DOHH2 (cell line): ENCODE results near the gene MTOR.

Source experiments
- H3F3A ChIP-seq: fragments of 200-600 bp; sonication (generic), shearing (Covaris generic); 2 replicates; pipeline ENCODE4 v1.6.0; 2016; ENCODE audit warnings: antibody characterized with exemption, mild to moderate bottlenecking; ENCODE audit not compliant: control insufficient read depth, insufficient read depth
- H3K27ac ChIP-seq: fragments of 200-600 bp; sonication (generic); 2 replicates; pipeline ENCODE4 v1.5.1; 2014; ENCODE audit warnings: low read depth, mild to moderate bottlenecking, low read length, moderate library complexity
- H3K27me3 ChIP-seq: fragments of 200-600 bp; sonication (generic); 2 replicates; pipeline ENCODE4 v1.6.1; 2014; ENCODE audit warnings: mild to moderate bottlenecking, low read length, mixed read lengths; ENCODE audit not compliant: control insufficient read depth
- H3K36me3 ChIP-seq: fragments of 200-600 bp; sonication (generic); 2 replicates; pipeline ENCODE4 v1.6.1; 2014; ENCODE audit warnings: mild to moderate bottlenecking, low read length, moderate library complexity, mixed read lengths; ENCODE audit not compliant: control insufficient read depth
- H3K4me1 ChIP-seq: fragments of 200-600 bp; sonication (generic); 2 replicates; pipeline ENCODE4 v1.6.1; 2014; ENCODE audit warnings: mild to moderate bottlenecking, low read length, mixed read lengths; ENCODE audit not compliant: control insufficient read depth
- H3K4me2 ChIP-seq: fragments of 200-600 bp; sonication (generic); 2 replicates; pipeline ENCODE4 v1.6.0; 2014; ENCODE audit warnings: mild to moderate bottlenecking, low read length, moderate library complexity
- H3K4me3 ChIP-seq: fragments of 200-600 bp; sonication (generic); 2 replicates; pipeline ENCODE4 v1.5.1; 2014; ENCODE audit warnings: mild to moderate bottlenecking, low read length, mixed read lengths
- H3K79me2 ChIP-seq: fragments of 200-600 bp; sonication (generic); 2 replicates; pipeline ENCODE4 v1.6.1; 2014; ENCODE audit warnings: mild to moderate bottlenecking, low read length, mixed read lengths; ENCODE audit not compliant: control insufficient read depth
- H3K9me2 ChIP-seq: fragments of 200-600 bp; sonication (generic); replicated peaks from 2 replicates; pipeline ENCODE4 v1.6.1; 2014; ENCODE audit warnings: mild to moderate bottlenecking, low read length, mixed read lengths; ENCODE audit not compliant: control insufficient read depth
- H3K9me3 ChIP-seq: fragments of 200-600 bp; sonication (generic); 2 replicates; pipeline ENCODE4 v1.6.1; 2014; ENCODE audit warnings: antibody characterized with exemption, low read length, mixed read lengths; ENCODE audit not compliant: control insufficient read depth, insufficient read depth
- H4K20me1 ChIP-seq: fragments of 200-600 bp; sonication (generic); 2 replicates; pipeline ENCODE4 v1.6.0; 2014; ENCODE audit warnings: low read depth, mild to moderate bottlenecking, antibody characterized with exemption, low read length, moderate library complexity; ENCODE audit not compliant: control insufficient read depth, insufficient read depth
- EZH2phosphoT487 ChIP-seq: fragments of 200-600 bp; sonication (generic); IDR thresholded peaks from 2 replicates; pipeline ENCODE4 v1.6.1; 2017; ENCODE audit warnings: borderline replicate concordance, mild to moderate bottlenecking, antibody characterized with exemption, low read length, moderate library complexity, mixed read lengths
- TF ChIP-seq, protein P1 (sequence below): fragments of 200-600 bp; sonication (generic); IDR thresholded peaks from one replicate; pipeline ENCODE4 v1.5.1; 2014; ENCODE audit warnings: antibody characterized with exemption, mild to moderate bottlenecking, low read depth, low read length; ENCODE audit not compliant: poor library complexity, severe bottlenecking

MTOR gene

DNA sequence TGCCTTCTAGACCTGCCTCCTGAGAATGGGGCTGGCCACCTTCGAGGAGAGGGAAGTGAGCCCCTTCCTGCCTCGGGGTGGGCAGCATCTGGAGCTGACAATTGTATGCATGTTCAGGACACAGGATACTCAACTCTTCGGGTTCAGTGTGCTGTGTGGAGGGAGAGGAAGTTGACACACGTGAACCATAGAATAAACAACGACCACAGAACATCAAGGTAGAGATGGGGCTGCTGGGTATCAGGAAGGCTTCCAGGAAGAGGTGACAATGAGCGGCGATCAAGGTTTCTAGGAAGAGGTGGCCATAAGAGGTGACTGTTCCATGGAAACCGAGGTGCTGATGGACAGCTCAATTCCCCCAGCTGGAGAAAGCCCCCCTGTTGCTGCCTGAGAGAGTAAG lies 32.6 kb upstream of the MTOR start:
- Histone ChIP-seq H3K4me2 (no peak overlapping the region), H3K27me3 (no peaks in the 10 kb centered on the region), H3K9me3 (no peaks in the 10 kb centered on the region), H3K4me3 (no peak overlapping the region), H3K4me1 (no peaks in the 10 kb centered on the region), H3K36me3 (peaks cover 15% of the 10 kb centered on the region), H3K27ac (no peak overlapping the region), H3F3A (no peaks in the 10 kb centered on the region), H3K79me2 (no peaks in the 10 kb centered on the region), H4K20me1 (0 out of 2 replicates have a peak, but pooled peaks cover 3% of the 10 kb centered on the region), H3K9me2 (no peaks in the 10 kb centered on the region)
- TF ChIP-seq, protein P1, sequence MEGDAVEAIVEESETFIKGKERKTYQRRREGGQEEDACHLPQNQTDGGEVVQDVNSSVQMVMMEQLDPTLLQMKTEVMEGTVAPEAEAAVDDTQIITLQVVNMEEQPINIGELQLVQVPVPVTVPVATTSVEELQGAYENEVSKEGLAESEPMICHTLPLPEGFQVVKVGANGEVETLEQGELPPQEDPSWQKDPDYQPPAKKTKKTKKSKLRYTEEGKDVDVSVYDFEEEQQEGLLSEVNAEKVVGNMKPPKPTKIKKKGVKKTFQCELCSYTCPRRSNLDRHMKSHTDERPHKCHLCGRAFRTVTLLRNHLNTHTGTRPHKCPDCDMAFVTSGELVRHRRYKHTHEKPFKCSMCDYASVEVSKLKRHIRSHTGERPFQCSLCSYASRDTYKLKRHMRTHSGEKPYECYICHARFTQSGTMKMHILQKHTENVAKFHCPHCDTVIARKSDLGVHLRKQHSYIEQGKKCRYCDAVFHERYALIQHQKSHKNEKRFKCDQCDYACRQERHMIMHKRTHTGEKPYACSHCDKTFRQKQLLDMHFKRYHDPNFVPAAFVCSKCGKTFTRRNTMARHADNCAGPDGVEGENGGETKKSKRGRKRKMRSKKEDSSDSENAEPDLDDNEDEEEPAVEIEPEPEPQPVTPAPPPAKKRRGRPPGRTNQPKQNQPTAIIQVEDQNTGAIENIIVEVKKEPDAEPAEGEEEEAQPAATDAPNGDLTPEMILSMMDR: no peak
- TF ChIP-seq EZH2phosphoT487: no peak

DNA sequence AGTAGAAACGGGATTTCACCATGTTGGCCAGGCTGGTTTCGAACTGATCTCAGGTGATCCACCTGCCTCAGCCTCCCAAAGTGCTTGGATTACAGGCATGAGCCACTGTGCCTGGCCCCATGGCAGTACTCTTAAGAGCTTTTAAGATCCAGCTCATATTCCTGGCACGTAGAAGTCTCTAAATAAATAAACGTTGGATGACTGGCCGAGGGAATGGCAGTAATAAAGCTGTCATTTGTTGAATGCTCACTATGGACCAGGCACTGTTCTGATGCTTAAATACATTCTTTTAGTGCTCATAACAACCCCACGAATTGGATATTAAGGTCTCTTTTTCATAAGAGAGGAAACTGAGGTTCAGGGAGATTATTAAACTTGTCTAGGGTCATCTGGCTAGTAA lies 31.5 kb upstream of the MTOR start:
- Histone ChIP-seq H3K36me3 (peaks cover 15% of the 10 kb centered on the region), H3K27me3 (no peaks in the 10 kb centered on the region), H3K27ac (no peak overlapping the region), H3K4me3 (no peak overlapping the region), H3K4me1 (no peaks in the 10 kb centered on the region), H3K9me2 (no peaks in the 10 kb centered on the region), H3K4me2 (no peak overlapping the region), H3F3A (no peaks in the 10 kb centered on the region), H3K9me3 (no peaks in the 10 kb centered on the region), H3K79me2 (no peaks in the 10 kb centered on the region), H4K20me1 (0 out of 2 replicates have a peak, but pooled peaks cover 3% of the 10 kb centered on the region)
- no peak for TF ChIP-seq EZH2phosphoT487
- TF ChIP-seq, protein P1: no peak

GRCh38 chr1:11291049-11291448 lies 28.7 kb upstream of the MTOR start:
- no peak overlapping the region for H3K27ac ChIP-seq
- no peak for TF ChIP-seq EZH2phosphoT487
- TF ChIP-seq, protein P1: no peak
- peaks cover 8% of the 10 kb centered on the region for H3K79me2 ChIP-seq

More at GRCh38 chr1:11291049-11291448, 28.7 kb upstream of the MTOR start:
- Histone ChIP-seq H3K4me1 (no peaks in the 10 kb centered on the region), H3F3A (no peaks in the 10 kb centered on the region), H4K20me1 (no peaks in the 10 kb centered on the region), H3K36me3 (peaks cover 25% of the 10 kb centered on the region), H3K4me3 (no peak overlapping the region), H3K9me3 (no peaks in the 10 kb centered on the region), H3K27me3 (no peaks in the 10 kb centered on the region), H3K9me2 (no peaks in the 10 kb centered on the region), H3K4me2 (no peak overlapping the region)
